Type B pancreatic cell (in vitro differentiated cells): Measurements from ENCODE around the gene JAM2. TPM values are rescaled to one million over a fixed set of nuclear protein-coding genes. Genes with fewer than 3 reads are reported as not detected.
"Not testable (repeated sequence)": the region's sequence is repeated elsewhere in the genome, so short reads cannot be mapped to it uniquely, and the experiment has no call there.

ENCODE experiments used
- DNase-seq: peaks from one replicate; pipeline ENCODE4 v3.0.0; 2021; ENCODE audit warnings: mixed read lengths; ENCODE audit not compliant: unreplicated experiment; ENCODE audit errors: extremely low spot score
- H3K27ac Mint-ChIP-seq: 2 replicates; pipeline ENCODE4 v1.8.0; 2021; ENCODE audit warnings: mild to moderate bottlenecking, mixed read lengths
- H3K27me3 Mint-ChIP-seq: 2 replicates; pipeline ENCODE4 v1.8.0; 2021; ENCODE audit warnings: mixed read lengths
- H3K36me3 Mint-ChIP-seq: 2 replicates; pipeline ENCODE4 v1.8.0; 2021; ENCODE audit warnings: mixed read lengths
- H3K4me1 Mint-ChIP-seq: one replicate; pipeline ENCODE4 v1.8.0; 2021; ENCODE audit warnings: mixed read lengths; ENCODE audit not compliant: unreplicated experiment
- H3K4me3 Mint-ChIP-seq: 2 replicates; pipeline ENCODE4 v1.8.0; 2021; ENCODE audit warnings: mild to moderate bottlenecking, mixed read lengths
- H3K9me3 Mint-ChIP-seq: 2 replicates; pipeline ENCODE4 v1.8.0; 2021; ENCODE audit warnings: mixed read lengths
- total RNA-seq: library from RNA; stranded (reverse); gene quantifications from 2 replicates; pipeline ENCODE4 v1.2.1, GENCODE V29; 2021; ENCODE audit warnings: low replicate concordance
- TF ChIP-seq, protein P1 (sequence below): fragments of 200-600 bp; sonication (generic); conservative IDR thresholded peaks from 2 replicates; pipeline ENCODE4 v1.5.0; 2021; ENCODE audit warnings: antibody characterized with exemption, mild to moderate bottlenecking

Gene JAM2
- total RNA-seq, 1 donor from 2014 or later, result 10.0 TPM

- TF ChIP-seq, protein P1, sequence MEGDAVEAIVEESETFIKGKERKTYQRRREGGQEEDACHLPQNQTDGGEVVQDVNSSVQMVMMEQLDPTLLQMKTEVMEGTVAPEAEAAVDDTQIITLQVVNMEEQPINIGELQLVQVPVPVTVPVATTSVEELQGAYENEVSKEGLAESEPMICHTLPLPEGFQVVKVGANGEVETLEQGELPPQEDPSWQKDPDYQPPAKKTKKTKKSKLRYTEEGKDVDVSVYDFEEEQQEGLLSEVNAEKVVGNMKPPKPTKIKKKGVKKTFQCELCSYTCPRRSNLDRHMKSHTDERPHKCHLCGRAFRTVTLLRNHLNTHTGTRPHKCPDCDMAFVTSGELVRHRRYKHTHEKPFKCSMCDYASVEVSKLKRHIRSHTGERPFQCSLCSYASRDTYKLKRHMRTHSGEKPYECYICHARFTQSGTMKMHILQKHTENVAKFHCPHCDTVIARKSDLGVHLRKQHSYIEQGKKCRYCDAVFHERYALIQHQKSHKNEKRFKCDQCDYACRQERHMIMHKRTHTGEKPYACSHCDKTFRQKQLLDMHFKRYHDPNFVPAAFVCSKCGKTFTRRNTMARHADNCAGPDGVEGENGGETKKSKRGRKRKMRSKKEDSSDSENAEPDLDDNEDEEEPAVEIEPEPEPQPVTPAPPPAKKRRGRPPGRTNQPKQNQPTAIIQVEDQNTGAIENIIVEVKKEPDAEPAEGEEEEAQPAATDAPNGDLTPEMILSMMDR, result no peak
- no peaks in the 10 kb centered on the region for H3K4me1 Mint-ChIP-seq
- H3K4me3 Mint-ChIP-seq, result no peak overlapping the region
- H3K27ac Mint-ChIP-seq, result no peak overlapping the region
- no peak for DNase-seq
- no peaks in the 10 kb centered on the region for H3K27me3 Mint-ChIP-seq
- no peaks in the 10 kb centered on the region for H3K36me3 Mint-ChIP-seq
- H3K9me3 Mint-ChIP-seq, result no peaks in the 10 kb centered on the region
Observed at GRCh38 chr21:25688275-25689155, 49.5 kb downstream of the JAM2 start.

DNA sequence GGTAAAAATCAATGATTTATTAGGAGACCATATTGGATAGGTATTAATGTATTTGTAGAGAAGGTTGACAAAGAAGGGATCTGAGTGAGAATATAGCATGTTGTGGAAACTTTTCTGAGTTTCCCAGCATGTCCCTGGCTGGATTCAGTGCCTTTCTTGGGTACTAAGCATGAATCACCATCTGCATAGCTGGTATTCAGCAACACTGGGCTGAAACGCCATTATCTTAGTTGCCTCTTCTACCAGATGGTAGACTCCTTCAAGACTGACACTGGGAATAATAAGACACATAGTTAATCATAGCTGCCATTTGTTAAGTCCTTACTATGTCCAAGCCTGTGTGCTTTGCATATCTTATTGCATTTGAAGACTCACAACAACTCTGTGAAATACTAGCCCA lies 50.2 kb downstream of the JAM2 start:
- H3K9me3 Mint-ChIP-seq, result no peaks in the 10 kb centered on the region
- no peaks in the 10 kb centered on the region for H3K36me3 Mint-ChIP-seq
- no peak for DNase-seq
- no peak overlapping the region for H3K27ac Mint-ChIP-seq
- H3K27me3 Mint-ChIP-seq, result no peaks in the 10 kb centered on the region
- H3K4me3 Mint-ChIP-seq, result no peak overlapping the region
- TF ChIP-seq, protein P1, result no peak
- H3K4me1 Mint-ChIP-seq, result no peaks in the 10 kb centered on the region

GRCh38 chr21:25691976-25692375 lies 52.9 kb downstream of the JAM2 start:
- H3K27ac Mint-ChIP-seq, result no peak overlapping the region
- no peak overlapping the region for H3K4me3 Mint-ChIP-seq
- TF ChIP-seq, protein P1, result no peak
- no peaks in the 10 kb centered on the region for H3K36me3 Mint-ChIP-seq
- H3K9me3 Mint-ChIP-seq, result no peaks in the 10 kb centered on the region
- no peaks in the 10 kb centered on the region for H3K27me3 Mint-ChIP-seq
- no peak for DNase-seq
- H3K4me1 Mint-ChIP-seq, result no peaks in the 10 kb centered on the region

DNA sequence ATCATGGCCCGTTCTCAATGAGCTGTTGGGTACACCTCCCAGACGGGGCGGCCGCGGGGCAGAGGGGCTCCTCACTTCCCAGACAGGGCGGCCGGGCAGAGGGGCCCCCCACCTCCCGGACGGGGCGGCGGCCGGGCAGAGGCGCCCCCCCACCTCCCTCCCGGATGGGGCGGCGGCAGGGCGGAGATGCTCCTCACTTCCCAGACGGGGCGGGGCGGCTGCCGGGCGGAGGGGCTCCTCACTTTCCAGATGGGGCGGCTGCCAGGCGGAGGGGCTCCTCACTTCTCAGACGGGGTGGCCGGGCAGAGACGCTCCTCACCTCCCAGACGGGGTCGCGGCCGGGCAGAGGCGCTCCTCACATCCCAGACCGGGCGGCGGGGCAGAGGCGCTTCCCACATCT lies 56.4 kb downstream of the JAM2 start:
- H3K27ac Mint-ChIP-seq, H3K9me3 Mint-ChIP-seq, H3K4me1 Mint-ChIP-seq, H3K4me3 Mint-ChIP-seq, H3K27me3 Mint-ChIP-seq, H3K36me3 Mint-ChIP-seq, DNase-seq: not testable (repeated sequence)

DNA sequence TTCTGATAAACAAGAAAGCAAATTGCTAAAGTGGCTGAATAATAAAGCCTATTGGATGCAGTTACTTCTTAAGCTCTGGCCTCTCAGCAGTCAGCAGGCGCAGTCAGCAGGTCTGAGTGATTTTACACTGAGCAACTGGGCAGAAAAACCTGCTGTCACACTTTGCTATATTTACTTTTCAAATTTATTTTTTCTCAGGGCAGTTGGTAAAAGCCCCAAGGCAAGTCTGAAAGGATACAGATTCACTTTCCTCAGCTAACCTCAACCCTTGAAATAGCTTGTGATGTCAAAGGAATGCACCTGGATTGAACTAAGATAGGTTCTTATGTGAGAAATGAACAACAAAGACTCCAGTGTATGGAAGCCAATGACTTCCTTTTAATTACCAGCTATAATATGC lies 61.7 kb downstream of the JAM2 start:
- Mint-ChIP-seq H3K36me3 (peaks cover 4% of the 10 kb centered on the region), H3K4me3 (no peak overlapping the region), H3K27me3 (no peaks in the 10 kb centered on the region), H3K27ac (no peak overlapping the region), H3K4me1 (peaks cover 6% of the 10 kb centered on the region), H3K9me3 (no peaks in the 10 kb centered on the region)
- DNase-seq, result no peak
- TF ChIP-seq, protein P1, result no peak

GRCh38 chr21:25701529-25701928 lies 62.5 kb downstream of the JAM2 start:
- H3K36me3 Mint-ChIP-seq, result peaks cover 4% of the 10 kb centered on the region
- peaks cover 6% of the 10 kb centered on the region for H3K4me1 Mint-ChIP-seq
- H3K27me3 Mint-ChIP-seq, result no peaks in the 10 kb centered on the region
- no peaks in the 10 kb centered on the region for H3K9me3 Mint-ChIP-seq
- no peak for DNase-seq
- TF ChIP-seq, protein P1, result no peak
- no peak overlapping the region for H3K27ac Mint-ChIP-seq
- H3K4me3 Mint-ChIP-seq, result no peak overlapping the region
